ENCODE results near the gene MICALL1. TPM values are rescaled to one million over a fixed set of nuclear protein-coding genes. Genes with fewer than 3 reads are reported as not detected.

Gene MICALL1
- total and polyA plus RNA-seq, 9 of the 15 experiments (the other 6 are each of a cell fraction or from before 2014, with no cell fraction given), result 0.32 to 21.5 (median 6.1) TPM

GRCh38 chr22:37904572-37905533, 1.2 kb upstream of the MICALL1 start (continued):
- 0 out of 2 replicates have a peak, but pooled peaks have one; percentile 17 for TF ChIP-seq MAFG (tag; conservative IDR thresholded peaks at IDR 0.05)
- peak; percentile 49; the same call in 1 of the 2 replicates for TF ChIP-seq DDX20 (tag; IDR thresholded peaks at IDR 0.05; ENCODE audit: low read depth)
- TF ChIP-seq ATF3 (IDR thresholded peaks at IDR 0.05), result peak; percentile 99
- TF ChIP-seq ATF3 (CRISPR knock-in tag; conservative IDR thresholded peaks at IDR 0.05), result peak; percentile 83
- TF ChIP-seq ZSCAN29 (IDR thresholded peaks at IDR 0.05), result no peak
- TF ChIP-seq EZH2 (IDR thresholded peaks at IDR 0.05; ENCODE audit: borderline replicate concordance, low read depth, low read length), result no peak
- TF ChIP-seq SNIP1 (IDR thresholded peaks at IDR 0.05; ENCODE audit: low read depth), result no peak
- peak; percentile 93 for TF ChIP-seq FOSL1 (tag; conservative IDR thresholded peaks at IDR 0.05)
- TF ChIP-seq PTTG1 (tag; IDR thresholded peaks at IDR 0.05; ENCODE audit: low read depth), result no peak; the same call in 1 of the 2 replicates
- no peak for TF ChIP-seq NBN (IDR thresholded peaks at IDR 0.05; ENCODE audit: low read depth)
- no peak for TF ChIP-seq ZNF707 (CRISPR knock-in tag; conservative IDR thresholded peaks at IDR 0.05)
- TF ChIP-seq ZNF263 (CRISPR knock-in tag; IDR thresholded peaks at IDR 0.05; ENCODE audit: borderline replicate concordance), result no peak
- TF ChIP-seq POU5F1 (IDR thresholded peaks at IDR 0.05; ENCODE audit: borderline replicate concordance, low read depth, low read length, partially characterized antibody), result no peak
- no peak for TF ChIP-seq ZNF232 (CRISPR knock-in tag; IDR thresholded peaks at IDR 0.05)
- no peak for TF ChIP-seq SPI1 (IDR thresholded peaks at IDR 0.05; ENCODE audit: borderline replicate concordance, low read depth, low read length)
- TF ChIP-seq MTA3 (IDR thresholded peaks at IDR 0.05; ENCODE audit: borderline replicate concordance), result 0 out of 2 replicates have a peak, but pooled peaks have one; percentile 35
- TF ChIP-seq MXD1 (CRISPR knock-in tag; IDR thresholded peaks at IDR 0.05; ENCODE audit: borderline replicate concordance, poor library complexity, severe bottlenecking), result no peak
- no peak for TF ChIP-seq ZNF165 (CRISPR knock-in tag; IDR thresholded peaks at IDR 0.05; ENCODE audit: borderline replicate concordance)
- no peak for TF ChIP-seq ZMIZ1 (IDR thresholded peaks at IDR 0.05; ENCODE audit: low read depth in 2 of 2, low read length in 2 of 2)
- TF ChIP-seq PML (IDR thresholded peaks at IDR 0.05; ENCODE audit: low read length), result no peak
- TF ChIP-seq CBX5 (IDR thresholded peaks at IDR 0.05; ENCODE audit: borderline replicate concordance, low read depth), result no peak
- TF ChIP-seq NRF1 (conservative IDR thresholded peaks at IDR 0.05 in 1 of 2, IDR thresholded peaks at IDR 0.05 in 1 of 2), result peak; percentile 32 to 57; a peak in 3 of 4 replicates
- no peak for TF ChIP-seq PTRF (tag; IDR thresholded peaks at IDR 0.05)

All from K562 (cell line).